IMR-90 (cell line): Measurements from ENCODE around the gene SF3B3. TPM values are rescaled to one million over a fixed set of nuclear protein-coding genes. Genes with fewer than 3 reads are reported as not detected.

Experiments used
- ATAC-seq: fragments of 200-7000 bp; cut with Tn5 transposase; 2 replicates; pipeline ENCODE4 v1.9.1; 2020; ENCODE audit warnings: low read depth, mild to moderate bottlenecking, moderate library complexity
- BruUV-seq: library from RNA; stranded (reverse); fragments of 400-500 nt; replicated peaks from 2 replicates; lab custom pipeline; 2021; lab: Mats Ljungman, UMichigan
- CTCF ChIA-PET: fragments of 300-600 bp; formaldehyde crosslinking; extraction: SDS; loops from one replicate; lab custom pipeline; 2021; ENCODE audit warnings: antibody characterized with exemption; lab: Yijun Ruan, JAX
- POLR2A ChIA-PET: fragments of 300-600 bp; sonication (Branson Sonifier 250); formaldehyde crosslinking; loops from one replicate; lab custom pipeline; 2022; ENCODE audit warnings: antibody characterized with exemption; ENCODE audit not compliant: unreplicated experiment; lab: Charles Lee
- DNase-seq: peaks from one replicate; pipeline ENCODE4 v3.0.0; 2013
- H2AFZ ChIP-seq: replicated peaks from 2 replicates; pipeline ENCODE3; 2013; ENCODE audit warnings: low read length, mild to moderate bottlenecking; ENCODE audit not compliant: poor library complexity
- H2AK5ac ChIP-seq: 2 replicates; pipeline ENCODE4 v1.6.1; 2013; ENCODE audit warnings: low read depth, low read length, inconsistent platforms
- H2AK9ac ChIP-seq: replicated peaks from 2 replicates; pipeline ENCODE3; 2013; ENCODE audit warnings: mild to moderate bottlenecking, low read depth, low read length, moderate library complexity; ENCODE audit not compliant: poor library complexity
- H2BK120ac ChIP-seq: 2 replicates; pipeline ENCODE4 v1.6.1; 2013; ENCODE audit warnings: low read depth, low read length, inconsistent platforms
- H2BK15ac ChIP-seq: 3 replicates; pipeline ENCODE4 v1.6.1; 2013; ENCODE audit warnings: low read depth, low read length, inconsistent platforms
- H2BK20ac ChIP-seq: 2 replicates; pipeline ENCODE4 v1.6.1; 2013; ENCODE audit warnings: low read depth, mild to moderate bottlenecking, inconsistent platforms, low read length, moderate library complexity
- H2BK5ac ChIP-seq: 2 replicates; pipeline ENCODE4 v1.6.1; 2013; ENCODE audit warnings: mild to moderate bottlenecking, low read depth, low read length, inconsistent platforms; ENCODE audit not compliant: poor library complexity, severe bottlenecking
- H3K14ac ChIP-seq: replicated peaks from 2 replicates; pipeline ENCODE4 v1.6.1; 2013; ENCODE audit warnings: low read depth, low read length, inconsistent platforms
- H3K18ac ChIP-seq: 2 replicates; pipeline ENCODE4 v1.6.1; 2013; ENCODE audit warnings: low read depth, low read length, control low read depth
- H3K23ac ChIP-seq: 2 replicates; pipeline ENCODE4 v1.6.1; 2013; ENCODE audit warnings: low read depth, low read length, inconsistent platforms
- H3K27ac ChIP-seq: 2 replicates; pipeline ENCODE4 v1.5.1; 2013; ENCODE audit warnings: mild to moderate bottlenecking, control low read depth, low read length; ENCODE audit not compliant: insufficient read depth
- H3K27me3 ChIP-seq: 2 replicates; pipeline ENCODE4 v1.6.1; 2013; ENCODE audit warnings: low read length; ENCODE audit not compliant: control insufficient read depth, insufficient read depth
- H3K36me3 ChIP-seq: 2 replicates; pipeline ENCODE4 v1.6.1; 2013; ENCODE audit warnings: low read length, mixed read lengths; ENCODE audit not compliant: control insufficient read depth, insufficient read depth
- H3K4ac ChIP-seq: 2 replicates; pipeline ENCODE4 v1.6.1; 2013; ENCODE audit warnings: low read depth, low read length, inconsistent platforms
- H3K4me1 ChIP-seq: 2 replicates; pipeline ENCODE4 v1.6.1; 2013; ENCODE audit warnings: low read length, mixed read lengths; ENCODE audit not compliant: control insufficient read depth, insufficient read depth
- H3K4me2 ChIP-seq: 2 replicates; pipeline ENCODE4 v1.6.1; 2013; ENCODE audit warnings: low read depth, mild to moderate bottlenecking, control low read depth, low read length, moderate library complexity
- H3K4me3 ChIP-seq: 2 replicates; pipeline ENCODE4 v1.5.1; 2013; ENCODE audit warnings: low read depth, mild to moderate bottlenecking, control low read depth, low read length, moderate library complexity; ENCODE audit not compliant: insufficient read depth
- H3K56ac ChIP-seq: 2 replicates; pipeline ENCODE4 v1.6.1; 2013; ENCODE audit warnings: low read length, inconsistent platforms; ENCODE audit not compliant: insufficient read depth; ENCODE audit errors: extremely low read depth
- H3K79me1 ChIP-seq, 2 experiments: 2 replicates each; pipeline ENCODE4 v1.6.1; 2013; ENCODE audit warnings: low read length in 2 of 2, inconsistent platforms in 1 of 2, low read depth in 1 of 2
- H3K9ac ChIP-seq: 2 replicates; pipeline ENCODE4 v1.6.1; 2013; ENCODE audit warnings: low read depth, low read length, control low read depth
- H3K9me1 ChIP-seq: 2 replicates; pipeline ENCODE4 v1.6.1; 2013; ENCODE audit warnings: low read length, inconsistent platforms; ENCODE audit not compliant: insufficient read depth
- H3K9me3 ChIP-seq: 2 replicates; pipeline ENCODE4 v1.6.1; 2013; ENCODE audit warnings: low read length; ENCODE audit not compliant: control insufficient read depth, insufficient read depth
- H4K20me1 ChIP-seq: 2 replicates; pipeline ENCODE4 v1.6.1; 2013; ENCODE audit warnings: low read length, inconsistent platforms; ENCODE audit not compliant: insufficient read depth
- H4K5ac ChIP-seq: 2 replicates; pipeline ENCODE4 v1.6.1; 2013; ENCODE audit warnings: mild to moderate bottlenecking, low read depth, low read length, control low read depth
- H4K8ac ChIP-seq, 2 experiments: 2 replicates each; pipeline ENCODE4 v1.6.1; 2013; ENCODE audit warnings: low read depth in 2 of 2, low read length in 2 of 2, control low read depth in 1 of 2, inconsistent platforms in 1 of 2
- H4K91ac ChIP-seq: 2 replicates; pipeline ENCODE4 v1.6.1; 2013; ENCODE audit warnings: low read depth, low read length, inconsistent platforms; ENCODE audit not compliant: insufficient read depth
- CEBPB ChIP-seq: IDR thresholded peaks from 2 replicates; pipeline ENCODE4 v1.6.1; 2012; ENCODE audit warnings: low read depth, low read length, improper control_type of control experiment
- MAZ ChIP-seq: IDR thresholded peaks from 2 replicates; pipeline ENCODE4 v1.6.1; 2012; ENCODE audit warnings: low read depth, mild to moderate bottlenecking, low read length, improper control_type of control experiment, moderate library complexity, borderline replicate concordance
- SMC3 ChIP-seq: fragments of 150-350 bp; IDR thresholded peaks from 2 replicates; pipeline ENCODE4 v1.6.1; 2016; ENCODE audit warnings: low read depth, mild to moderate bottlenecking, antibody characterized with exemption, low read length, moderate library complexity
- WGBS, 2 experiments: methylation state at CpG; one replicate each; pipeline versions ENCODE4 v1.1.5 to v1.1.7; 2013; ENCODE audit warnings: missing lambda C conversion rate in 2 of 2; ENCODE audit not compliant: insufficient read length in 1 of 2; ENCODE audit errors: extremely low coverage in 2 of 2; 5-methylcytosine and 5-hydroxymethylcytosine counted together
- dilution Hi-C: fragments of 300-500 bp; cut with HindIII; formaldehyde crosslinking; loops from one replicate; pipeline ENCODE4 v1.14.3; 2018; ENCODE audit warnings: low sequenced_read_pairs; ENCODE audit not compliant: unreplicated experiment
- in situ Hi-C: fragments of 300-500 bp; cut with MboI; formaldehyde crosslinking; loops from 3 replicates; pipeline ENCODE4 v1.14.3; 2019; ENCODE audit warnings: low sequenced_read_pairs, inconsistent platforms, mixed read lengths
- intact Hi-C: fragments of 100-400 bp; cut with micrococcal nuclease; formaldehyde crosslinking; loops from 2 replicates; pipeline ENCODE4 v1.10.0; 2022
- polyA plus RNA-seq, 3 experiments: library from polyadenylated mRNA; depleted of rRNA; stranded (reverse); fragments of >200 nt; gene quantifications; 2 replicates each; pipeline ENCODE4 v1.2.3, GENCODE V29; 2012; ENCODE audit warnings: low replicate concordance in 1 of 3
- total RNA-seq: library from RNA; depleted of rRNA; stranded (reverse); fragments of >200 nt; gene quantifications from 2 replicates; pipeline ENCODE4 v1.2.3, GENCODE V29; 2012

The SF3B3 gene
- total and polyA plus RNA-seq, 2 of the 4 experiments (the other 2 are of a cell fraction) = 97.9 to 134 TPM

DNA sequence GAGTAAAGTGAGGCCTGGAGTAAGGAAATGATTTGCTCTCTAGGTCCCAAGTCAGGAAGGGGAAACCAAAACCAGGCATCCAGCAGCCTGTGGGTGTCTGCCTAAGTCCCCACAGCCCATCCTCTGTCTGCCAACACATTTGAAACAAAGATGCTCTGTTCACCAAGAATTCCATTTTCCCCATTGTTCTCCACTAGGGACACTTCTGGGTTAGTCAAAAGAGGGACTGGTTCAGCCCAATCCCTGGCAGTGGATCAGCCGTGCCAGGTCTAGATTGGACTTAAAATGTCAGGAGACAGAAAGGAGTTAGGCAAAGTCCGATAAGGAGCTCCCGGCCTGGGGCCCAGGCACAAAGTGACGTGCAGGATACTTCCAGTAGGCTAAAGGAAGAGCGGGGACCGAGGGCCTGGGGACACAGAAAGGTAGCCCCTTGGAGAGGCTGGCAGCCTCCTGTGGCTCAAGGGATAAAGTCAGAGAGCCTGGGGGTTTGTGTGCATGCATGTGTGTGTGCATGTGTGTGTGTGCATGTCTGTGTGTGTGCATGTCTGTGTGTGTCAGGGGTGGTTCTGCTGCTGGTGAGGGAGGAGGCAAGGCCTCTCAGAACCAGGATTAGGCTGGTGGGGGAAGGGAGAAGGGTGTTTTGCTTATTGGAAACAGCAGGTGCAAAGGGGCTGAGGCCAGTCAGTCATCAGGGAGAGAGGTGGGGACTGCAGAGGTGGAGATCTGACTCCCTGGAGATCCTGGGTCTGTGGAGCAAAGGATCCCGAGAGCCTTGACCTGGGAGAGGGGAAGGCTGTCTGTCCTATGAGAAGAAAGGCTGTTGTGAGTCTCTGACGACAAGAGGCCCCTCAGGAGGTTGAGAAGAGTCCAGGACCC, 81.0 kb downstream of the SF3B3 start (continued):
- TF ChIP-seq MAZ = no peak

- Histone ChIP-seq H2BK120ac (no peak overlapping the region), H2AFZ (no peak overlapping the region), H2BK20ac (no peak overlapping the region), H3K27ac (no peak overlapping the region), H3K4me1 (no peaks in the 10 kb centered on the region; the same call in 1 of the 2 replicates), H4K91ac (no peak overlapping the region), H2BK5ac (no peak overlapping the region), H3K4ac (no peak overlapping the region), H2AK5ac (no peak overlapping the region), H3K27me3 (peaks cover 6% of the 10 kb centered on the region), H3K9me3 (no peaks in the 10 kb centered on the region), H3K4me2 (no peak overlapping the region), H3K9me1 (no peaks in the 10 kb centered on the region), H3K9ac (no peak overlapping the region), H3K18ac (no peak overlapping the region), H2BK15ac (no peak overlapping the region), H3K36me3 (no peaks in the 10 kb centered on the region), H3K23ac (no peak overlapping the region), H3K79me1 (no peaks in the 10 kb centered on the region), H4K8ac (no peak overlapping the region), H3K4me3 (no peak overlapping the region), H3K14ac (no peak overlapping the region), H4K5ac (no peak overlapping the region), H2AK9ac (no peak overlapping the region), H3K56ac (no peak overlapping the region), H4K20me1 (no peaks in the 10 kb centered on the region)
- DNase-seq (peak; percentile 38), ATAC-seq (peak; percentile 71)
- dilution Hi-C loops (no loop called here), intact Hi-C loops (no loop called here), in situ Hi-C loops (no loop called here)
- 57% methylated on average over 1 of the region's 1 CpG; no CpG with 5 or more reads in 1 of the 2 experiments for WGBS, 2 experiments
- ChIA-PET CTCF (no interaction called here), POLR2A (no interaction called here)
- no peak for TF ChIP-seq SMC3
- TF ChIP-seq CEBPB = peak; percentile 70
- BruUV-seq = no TSS peak
These were observed 81.7 kb downstream of the SF3B3 start for GRCh38 chr16:70605283-70605657.
